ENCODE data around the gene ZNF577. TPM values are rescaled to one million over a fixed set of nuclear protein-coding genes. Genes with fewer than 3 reads are reported as not detected.
"Not testable (repeated sequence)": the region's sequence is repeated elsewhere in the genome, so short reads cannot be mapped to it uniquely, and the experiment has no call there.

The ZNF577 gene
- total RNA-seq, result 1 to 10 TPM; 4.5 to 4.8 TPM

DNA sequence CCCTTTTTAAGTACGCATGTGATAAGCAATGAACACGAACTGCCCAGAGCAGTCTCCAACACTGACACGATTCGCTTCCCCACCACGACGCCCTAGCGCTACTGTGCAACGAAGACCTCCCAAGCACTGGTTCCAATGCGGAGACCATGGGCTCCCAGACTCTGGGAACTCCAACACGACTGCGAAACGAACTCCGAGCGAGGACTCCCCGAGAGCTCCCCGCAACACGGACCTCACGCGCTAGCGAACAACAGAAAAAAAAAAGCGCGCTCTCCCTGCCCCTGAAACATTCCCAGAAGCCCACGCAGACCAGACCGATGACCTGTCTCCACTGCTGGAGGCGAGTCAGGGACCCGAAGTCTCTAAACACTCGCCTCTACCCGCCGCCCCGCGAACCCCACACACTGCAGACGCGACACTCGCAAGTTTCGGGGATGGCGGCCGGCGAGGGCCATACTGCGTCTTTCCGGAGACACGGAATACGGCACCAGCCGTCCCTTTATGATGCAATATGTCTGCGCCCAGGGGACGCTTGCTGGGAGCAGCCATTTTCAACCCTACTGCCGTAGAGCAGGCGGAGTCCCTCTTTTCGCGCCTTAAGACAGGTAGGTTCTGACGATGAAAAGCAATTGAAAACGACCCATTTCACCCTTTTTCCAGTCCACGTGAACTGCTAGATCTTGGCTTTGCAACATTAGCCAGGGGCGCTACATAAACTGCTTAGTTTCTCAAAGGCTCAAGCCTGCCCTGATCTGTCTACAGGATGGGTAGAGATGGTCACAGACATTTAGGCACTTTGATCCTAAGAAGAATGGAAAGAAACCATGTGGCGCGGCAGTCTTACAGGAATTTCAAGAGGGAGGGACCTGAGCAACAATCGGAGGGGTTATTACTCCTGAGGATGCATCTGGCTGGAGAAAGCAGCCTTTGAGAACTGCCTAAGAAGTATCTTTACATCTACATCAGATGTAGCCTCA, at the start of gene ZNF577:
ZNF577 (minus strand) TSS at position 430 of the 977 bp plus-strand sequence. CDS start 7,569 bp downstream, outside the sequence.
- H3K9me3 Mint-ChIP-seq, result peaks cover 74% of the 10 kb centered on the region
- H3K4me3 Mint-ChIP-seq, result peak within 1 kb of the TSS; percentile 92
- DNase-seq, result peak; percentile 83
- H3K4me1 Mint-ChIP-seq, result peaks cover 2% of the 10 kb centered on the region
- no peaks in the 10 kb centered on the region for H3K27me3 Mint-ChIP-seq
- peaks cover 94% of the 10 kb centered on the region for H3K36me3 Mint-ChIP-seq
- peak within 1 kb of the TSS; percentile 92 for H3K27ac Mint-ChIP-seq

DNA sequence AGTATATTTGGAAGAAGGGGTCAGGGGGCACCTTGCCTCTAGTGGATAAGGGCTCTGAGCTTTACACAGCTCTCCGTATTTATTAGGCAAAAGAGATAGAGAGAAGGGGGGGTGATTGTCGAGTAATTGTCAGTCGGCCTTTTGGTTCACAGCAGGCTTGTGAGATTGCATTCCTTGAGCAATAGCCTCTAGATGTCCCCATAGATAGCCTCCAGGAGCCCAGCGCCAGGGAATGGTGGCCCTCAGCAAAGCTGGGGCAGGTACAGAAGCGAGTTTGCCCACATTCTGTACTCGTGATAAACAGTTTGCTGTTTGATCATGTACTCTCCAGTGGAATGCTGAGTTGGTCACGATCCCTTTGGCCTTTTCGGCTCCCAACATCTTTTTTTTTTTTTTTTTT, 44.2 kb upstream of the ZNF577 start:
- Mint-ChIP-seq H3K9me3 (peaks cover 45% of the 10 kb centered on the region), H3K4me3 (no peak overlapping the region), H3K4me1 (peaks cover 8% of the 10 kb centered on the region), H3K27ac (no peak overlapping the region), H3K36me3 (peaks cover 86% of the 10 kb centered on the region), H3K27me3 (no peaks in the 10 kb centered on the region)
- DNase-seq, result no peak

DNA sequence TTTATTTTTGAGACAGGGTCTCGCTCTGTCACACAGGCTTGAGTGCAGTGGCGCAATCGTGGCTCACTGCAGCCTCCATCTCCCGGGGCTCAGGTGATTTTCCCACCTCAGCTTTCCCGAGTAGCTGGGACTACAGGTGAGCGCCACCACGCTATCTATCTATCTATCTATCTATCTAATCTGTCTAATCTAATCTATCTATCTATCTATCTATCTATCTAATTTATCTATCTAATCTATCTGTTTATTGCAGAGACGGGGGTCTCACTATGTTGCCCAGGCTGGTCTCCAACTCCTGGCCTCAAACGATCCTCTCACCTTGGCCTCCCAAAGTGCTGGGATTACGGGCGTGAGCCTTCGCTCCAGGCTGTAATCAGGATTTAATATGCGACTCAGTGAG, 40.1 kb upstream of the ZNF577 start:
- Mint-ChIP-seq H3K4me1 (peaks cover 14% of the 10 kb centered on the region), H3K9me3 (peaks cover 64% of the 10 kb centered on the region), H3K27ac (peak overlapping the region; percentile 94), H3K27me3 (no peaks in the 10 kb centered on the region), H3K4me3 (peak overlapping the region; percentile 97), H3K36me3 (peaks cover 67% of the 10 kb centered on the region)
- DNase-seq, result no peak

DNA sequence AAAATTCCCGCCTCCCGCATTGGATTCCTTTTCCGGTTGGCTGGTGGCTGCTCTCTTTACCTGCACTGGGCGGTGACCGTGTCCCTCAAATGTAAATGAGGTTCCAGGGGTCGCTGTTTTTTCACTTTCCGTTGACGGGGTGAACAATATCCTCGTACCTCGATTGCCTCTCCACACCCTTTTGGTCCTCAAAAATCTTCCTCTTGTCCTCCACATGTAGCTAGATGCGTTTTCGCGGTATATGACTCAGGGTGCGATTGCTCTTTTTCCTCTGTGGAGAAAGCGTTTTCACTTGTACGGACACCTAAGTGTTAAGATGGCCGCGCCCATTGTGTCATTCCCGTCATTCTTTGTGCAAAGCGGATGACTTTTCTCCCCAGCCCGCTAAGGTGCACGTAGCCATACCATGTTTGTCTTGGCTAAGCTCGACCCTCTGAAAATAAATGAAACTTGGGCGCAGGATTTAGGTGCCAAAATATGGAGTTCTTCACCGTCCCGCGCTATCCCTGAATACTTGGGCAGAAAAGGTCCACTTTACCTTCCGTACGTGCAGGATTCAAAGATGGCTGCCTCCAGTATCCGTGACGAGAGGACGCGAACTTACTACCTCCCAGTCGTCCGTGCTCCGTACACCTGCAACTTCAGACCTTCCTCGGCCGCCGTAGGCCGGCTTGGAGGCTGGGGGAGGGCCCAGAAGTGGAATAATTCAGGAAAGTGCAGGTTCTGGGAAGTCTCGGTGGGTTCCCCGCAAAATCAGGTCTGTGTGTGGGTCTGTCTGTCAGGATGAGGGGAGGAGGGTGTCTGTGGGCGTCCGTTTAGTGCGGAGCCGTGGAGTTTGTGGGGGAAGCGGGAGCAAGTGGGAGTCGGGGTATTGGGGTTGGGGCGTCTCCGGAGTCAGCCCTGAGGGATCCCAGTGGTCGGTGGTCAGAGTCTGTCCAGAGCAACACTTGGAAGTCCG, 39.3 kb upstream of the ZNF577 start, which contains the start of gene ZNF613:
ZNF613 (plus strand) TSS at position 689 of the 958 bp plus-strand sequence. CDS start 8,749 bp downstream, outside the sequence.
- Mint-ChIP-seq H3K27me3 (no peaks in the 10 kb centered on the region), H3K27ac (peak within 1 kb of the TSS; percentile 94), H3K36me3 (peaks cover 63% of the 10 kb centered on the region), H3K4me1 (peaks cover 14% of the 10 kb centered on the region), H3K9me3 (peaks cover 67% of the 10 kb centered on the region), H3K4me3 (peak within 1 kb of the TSS; percentile 97)
- DNase-seq, result peak; percentile 79

GRCh38 chr19:51926426-51926783, 38.7 kb upstream of the ZNF577 start:
- peak overlapping the region; percentile 94 for H3K27ac Mint-ChIP-seq
- H3K36me3 Mint-ChIP-seq, result peaks cover 60% of the 10 kb centered on the region
- peak overlapping the region; percentile 97 for H3K4me3 Mint-ChIP-seq
- no peaks in the 10 kb centered on the region for H3K27me3 Mint-ChIP-seq
- peaks cover 70% of the 10 kb centered on the region for H3K9me3 Mint-ChIP-seq
- DNase-seq, result no peak
- H3K4me1 Mint-ChIP-seq, result peaks cover 14% of the 10 kb centered on the region

- Mint-ChIP-seq H3K27ac (no peak overlapping the region), H3K4me3 (no peak overlapping the region), H3K36me3 (peaks cover 37% of the 10 kb centered on the region), H3K9me3 (peaks cover 74% of the 10 kb centered on the region), H3K4me1 (peaks cover 6% of the 10 kb centered on the region), H3K27me3 (no peaks in the 10 kb centered on the region)
- no peak for DNase-seq
Observed at GRCh38 chr19:51921949-51922348, 34.2 kb upstream of the ZNF577 start.

DNA sequence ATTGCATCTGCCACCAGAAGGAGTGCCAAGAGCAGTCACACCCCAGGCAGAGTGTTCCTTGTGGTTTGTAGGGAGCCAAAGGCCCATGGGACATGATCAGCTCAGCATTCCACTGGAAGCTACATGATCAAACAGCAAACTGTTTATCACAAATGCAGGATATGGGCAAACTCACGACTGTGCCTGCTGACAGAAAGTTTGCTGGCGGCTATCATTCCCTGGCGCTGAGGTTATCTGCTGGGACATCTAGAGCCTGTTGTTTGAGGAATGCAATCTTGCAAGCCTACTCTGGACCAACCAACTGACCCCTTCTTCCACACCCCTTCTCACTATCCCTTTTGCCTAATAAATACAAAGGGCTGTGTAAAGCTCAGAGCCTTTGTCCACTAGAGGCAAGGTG, 31.9 kb upstream of the ZNF577 start:
- no peaks in the 10 kb centered on the region for H3K4me1 Mint-ChIP-seq
- DNase-seq, result no peak
- H3K9me3 Mint-ChIP-seq, result peaks cover 74% of the 10 kb centered on the region
- H3K36me3 Mint-ChIP-seq, result peaks cover 31% of the 10 kb centered on the region
- no peaks in the 10 kb centered on the region for H3K27me3 Mint-ChIP-seq
- no peak overlapping the region for H3K27ac Mint-ChIP-seq
- no peak overlapping the region for H3K4me3 Mint-ChIP-seq

DNA sequence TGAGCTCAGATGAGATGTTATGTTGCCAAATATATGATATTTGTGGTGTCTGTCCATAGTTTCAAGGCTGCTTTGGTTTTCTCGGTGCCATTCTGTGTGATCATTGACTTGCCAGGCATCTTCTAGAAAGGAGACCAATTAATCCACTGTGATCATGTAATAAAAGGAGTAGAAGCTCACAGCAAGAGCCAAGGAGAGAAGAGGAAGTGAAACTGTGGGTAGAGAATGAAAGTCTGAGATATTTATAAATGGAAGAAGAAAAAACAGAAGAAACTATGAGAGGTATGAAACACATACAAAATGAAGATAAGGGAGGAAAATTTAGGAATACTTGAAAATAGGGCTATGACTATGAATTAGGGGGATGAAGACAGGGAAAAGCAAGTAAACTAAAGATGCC, 28.4 kb upstream of the ZNF577 start:
- DNase-seq, result no peak
- Mint-ChIP-seq H3K9me3 (peaks cover 64% of the 10 kb centered on the region), H3K36me3 (peaks cover 25% of the 10 kb centered on the region), H3K27ac (no peak overlapping the region), H3K27me3 (no peaks in the 10 kb centered on the region), H3K4me3 (no peak overlapping the region), H3K4me1 (no peaks in the 10 kb centered on the region)

DNA sequence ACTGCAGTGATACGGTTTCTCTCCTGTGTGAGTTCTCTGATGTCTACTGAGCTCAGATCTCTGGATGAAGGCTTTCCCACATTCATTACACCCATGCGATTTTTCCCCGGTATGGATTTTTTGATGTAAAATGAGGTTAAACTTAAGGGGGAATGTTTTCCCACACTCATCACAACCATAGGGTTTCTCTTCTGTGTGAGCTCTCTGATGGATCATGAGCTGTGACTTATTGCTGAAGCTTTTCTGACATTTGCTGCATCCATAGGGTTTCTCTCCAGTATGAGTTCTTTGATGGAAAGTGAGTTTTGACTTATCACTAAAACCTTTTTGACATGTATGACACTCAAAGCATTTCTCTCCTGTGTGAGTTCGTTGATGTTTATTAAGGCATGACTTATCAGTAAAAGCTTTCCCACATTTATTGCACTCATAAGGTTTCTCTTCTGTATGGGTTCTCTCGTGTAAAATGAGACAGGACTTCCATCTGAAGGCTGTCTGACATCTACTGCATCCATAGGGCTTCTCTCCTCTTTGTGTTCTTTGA, 27.6 kb upstream of the ZNF577 start:
- peaks cover 22% of the 10 kb centered on the region for H3K36me3 Mint-ChIP-seq
- H3K9me3 Mint-ChIP-seq, result peaks cover 58% of the 10 kb centered on the region

DNA sequence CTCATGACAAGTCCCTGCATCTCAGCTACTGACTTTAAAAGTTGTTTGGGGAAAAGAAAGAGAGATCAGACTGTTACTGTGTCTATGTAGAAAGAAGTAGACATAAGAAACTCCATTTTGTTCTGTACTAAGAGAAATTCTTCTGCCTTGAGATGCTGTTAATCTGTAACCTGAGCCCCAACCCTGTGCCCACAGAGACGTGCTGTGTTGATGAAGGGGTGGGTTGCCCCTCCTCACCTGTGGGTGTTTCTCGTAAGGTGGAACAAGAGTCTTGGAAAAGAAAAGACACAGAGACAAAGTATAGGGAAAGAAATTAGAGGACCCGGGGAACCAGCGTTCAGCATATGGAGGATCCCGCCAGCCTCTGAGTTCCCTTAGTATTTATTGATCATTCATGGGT, 20.2 kb upstream of the ZNF577 start:
- peaks cover 32% of the 10 kb centered on the region for H3K27me3 Mint-ChIP-seq
- peaks cover 50% of the 10 kb centered on the region for H3K9me3 Mint-ChIP-seq
- peaks cover 49% of the 10 kb centered on the region for H3K36me3 Mint-ChIP-seq
- not testable (repeated sequence) for DNase-seq, H3K27ac Mint-ChIP-seq, H3K4me3 Mint-ChIP-seq
- peaks cover 11% of the 10 kb centered on the region for H3K4me1 Mint-ChIP-seq

More for the DNA sequence above, 27.6 kb upstream of the ZNF577 start:
- no peak for DNase-seq
- H3K4me1 Mint-ChIP-seq, result no peaks in the 10 kb centered on the region
- no peak overlapping the region for H3K27ac Mint-ChIP-seq
- H3K27me3 Mint-ChIP-seq, result no peaks in the 10 kb centered on the region
- H3K4me3 Mint-ChIP-seq, result no peak overlapping the region

DNA sequence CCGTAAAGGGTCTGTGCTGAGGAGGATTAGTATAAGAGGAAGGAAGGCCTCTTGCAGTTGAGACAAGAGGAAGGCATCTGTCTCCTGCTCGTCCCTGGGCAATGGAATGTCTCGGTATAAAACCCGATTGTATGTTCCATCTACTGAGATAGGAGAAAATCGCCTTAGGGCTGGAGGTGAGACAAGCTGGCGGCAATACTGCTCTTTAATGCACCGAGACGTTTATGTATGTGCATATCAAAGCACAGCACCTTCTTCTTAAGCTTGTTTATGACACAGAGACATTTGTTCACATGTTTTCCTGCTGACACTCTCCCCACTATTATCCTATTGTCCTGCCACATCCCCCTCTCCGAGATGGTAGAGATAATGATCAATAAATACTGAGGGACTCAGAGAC, 18.4 kb upstream of the ZNF577 start:
- H3K4me3 Mint-ChIP-seq, DNase-seq, H3K27ac Mint-ChIP-seq: not testable (repeated sequence)
- H3K4me1 Mint-ChIP-seq, result peaks cover 17% of the 10 kb centered on the region
- H3K9me3 Mint-ChIP-seq, result peaks cover 50% of the 10 kb centered on the region
- peaks cover 67% of the 10 kb centered on the region for H3K36me3 Mint-ChIP-seq
- peaks cover 32% of the 10 kb centered on the region for H3K27me3 Mint-ChIP-seq

DNA sequence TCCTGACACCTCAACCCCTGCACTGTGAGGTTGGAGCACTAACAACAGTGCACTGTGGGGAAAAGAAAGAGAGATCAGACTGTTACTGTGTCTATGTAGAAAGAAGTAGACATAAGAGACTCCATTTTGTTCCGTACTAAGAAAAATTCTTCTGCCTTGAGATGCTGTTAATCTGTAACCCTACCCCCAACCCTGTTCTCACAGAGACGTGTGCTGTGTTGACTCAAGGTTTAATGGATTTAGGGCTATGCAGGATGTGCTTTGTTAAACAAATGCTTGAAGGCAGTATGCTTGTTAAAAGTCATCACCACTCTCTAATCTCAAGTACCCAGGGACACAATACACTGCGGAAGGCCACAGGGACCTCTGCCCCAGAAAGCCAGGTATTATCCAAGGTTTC, 17.9 kb upstream of the ZNF577 start:
- Mint-ChIP-seq H3K36me3 (peaks cover 71% of the 10 kb centered on the region), H3K9me3 (peaks cover 54% of the 10 kb centered on the region), H3K4me1 (peaks cover 17% of the 10 kb centered on the region), H3K27me3 (peaks cover 32% of the 10 kb centered on the region)
- H3K27ac Mint-ChIP-seq, DNase-seq, H3K4me3 Mint-ChIP-seq: not testable (repeated sequence)

DNA sequence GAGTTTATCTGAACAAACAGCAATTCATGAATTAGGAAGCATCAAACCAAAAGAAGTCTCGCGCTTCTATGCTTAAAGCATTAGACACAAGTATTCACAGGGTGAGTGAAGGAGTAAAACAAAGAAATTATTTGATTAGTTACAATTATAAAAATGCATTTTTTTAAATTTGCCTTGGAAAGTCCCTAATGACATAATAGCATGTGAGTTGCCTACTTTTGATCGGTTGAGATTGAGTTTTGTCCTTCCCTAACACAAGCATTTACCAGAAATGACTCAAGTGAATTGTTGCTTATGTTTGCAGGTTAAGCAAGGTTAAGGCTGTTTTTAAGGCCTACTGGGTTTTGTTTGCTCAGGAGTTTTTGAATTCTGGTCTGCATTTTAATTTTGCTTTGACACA, 17.5 kb upstream of the ZNF577 start:
- peak overlapping the region; percentile 98 for H3K4me3 Mint-ChIP-seq
- peaks cover 73% of the 10 kb centered on the region for H3K36me3 Mint-ChIP-seq
- DNase-seq, result no peak
- peaks cover 32% of the 10 kb centered on the region for H3K27me3 Mint-ChIP-seq
- peaks cover 55% of the 10 kb centered on the region for H3K9me3 Mint-ChIP-seq
- H3K27ac Mint-ChIP-seq, result peak overlapping the region; percentile 99
- peaks cover 19% of the 10 kb centered on the region for H3K4me1 Mint-ChIP-seq

- H3K27ac Mint-ChIP-seq, result peak within 1 kb of the TSS; percentile 99
- H3K36me3 Mint-ChIP-seq, result peaks cover 76% of the 10 kb centered on the region
- H3K4me1 Mint-ChIP-seq, result peaks cover 20% of the 10 kb centered on the region
- H3K27me3 Mint-ChIP-seq, result peaks cover 28% of the 10 kb centered on the region
- peaks cover 56% of the 10 kb centered on the region for H3K9me3 Mint-ChIP-seq
- peak within 1 kb of the TSS; percentile 98 for H3K4me3 Mint-ChIP-seq
- peak; percentile 80 for DNase-seq
Observed at GRCh38 chr19:51904331-51905165, 16.8 kb upstream of the ZNF577 start, which contains the start of gene ZNF649. Gene ZNF649, minus strand, starts transcription at chr19:51905017. Its CDS starts 4,910 bp downstream, at chr19:51900107.

Data from activated naive CD8-positive, alpha-beta T cell treated with anti-CD3 and anti-CD28 coated beads for 36 hours (primary cell).